ENCODE measurements around the gene ATP10B.

DNA sequence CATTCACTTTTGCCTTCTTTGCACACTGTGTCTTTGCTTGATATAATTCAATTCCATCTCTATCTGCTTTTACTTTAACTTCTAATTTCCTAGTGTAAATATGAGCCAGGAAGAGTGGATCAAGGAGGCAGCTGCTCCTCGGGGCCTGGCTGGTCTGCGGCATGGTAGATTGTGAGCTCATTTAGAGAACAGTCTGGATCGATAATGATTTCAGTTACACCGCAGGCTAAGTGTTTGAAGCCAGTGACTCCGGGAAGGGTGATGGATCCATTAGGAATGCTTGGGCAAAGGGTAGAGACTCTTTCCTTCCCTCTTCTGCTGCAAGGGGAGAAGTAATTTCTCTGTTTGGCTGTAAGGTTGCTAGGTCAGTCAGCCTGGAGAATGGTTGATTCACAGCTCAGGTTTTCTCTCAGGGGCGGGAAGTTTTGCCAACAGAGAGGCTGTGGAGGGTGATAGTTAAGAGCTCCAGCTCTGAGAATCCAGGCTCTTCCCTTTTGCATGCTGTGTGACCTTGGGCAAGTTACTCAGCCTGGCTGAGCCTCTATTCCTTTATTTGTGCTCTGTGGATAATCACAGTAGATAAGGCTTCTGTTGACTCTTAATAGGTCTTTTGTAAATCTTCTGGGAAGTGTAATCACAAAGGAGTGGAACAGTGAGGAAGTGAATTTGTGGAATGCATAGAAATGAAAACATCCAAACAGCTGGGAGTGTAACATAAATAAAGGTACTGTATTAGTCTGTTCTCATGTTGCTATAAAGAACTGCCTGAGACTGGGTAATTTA is 331.2 kb downstream of the ATP10B start:
- no peak for TF ChIP-seq ZNF629 (tag by site-specific recombination; IDR thresholded peaks at IDR 0.05)
- no peak for TF ChIP-seq CTCF (tag by site-specific recombination; IDR thresholded peaks at IDR 0.05)
- TF ChIP-seq YY1 (tag by site-specific recombination; IDR thresholded peaks at IDR 0.05) = no peak
- TF ChIP-seq ZNF121 (tag by site-specific recombination; IDR thresholded peaks at IDR 0.05) = no peak
- no peak for TF ChIP-seq SCRT2 (tag by site-specific recombination; IDR thresholded peaks at IDR 0.05)
- no peak for TF ChIP-seq HOXA7 (CRISPR knock-in tag; IDR thresholded peaks at IDR 0.05; ENCODE audit: borderline replicate concordance)
- TF ChIP-seq ZNF341 (tag by site-specific recombination; IDR thresholded peaks at IDR 0.05; ENCODE audit: low read depth) = no peak
- TF ChIP-seq HOXC10 (CRISPR knock-in tag; IDR thresholded peaks at IDR 0.05) = no peak
- no peak for TF ChIP-seq ZNF292 (tag by site-specific recombination; IDR thresholded peaks at IDR 0.05; ENCODE audit: borderline replicate concordance, low read depth)
- TF ChIP-seq, protein P1, sequence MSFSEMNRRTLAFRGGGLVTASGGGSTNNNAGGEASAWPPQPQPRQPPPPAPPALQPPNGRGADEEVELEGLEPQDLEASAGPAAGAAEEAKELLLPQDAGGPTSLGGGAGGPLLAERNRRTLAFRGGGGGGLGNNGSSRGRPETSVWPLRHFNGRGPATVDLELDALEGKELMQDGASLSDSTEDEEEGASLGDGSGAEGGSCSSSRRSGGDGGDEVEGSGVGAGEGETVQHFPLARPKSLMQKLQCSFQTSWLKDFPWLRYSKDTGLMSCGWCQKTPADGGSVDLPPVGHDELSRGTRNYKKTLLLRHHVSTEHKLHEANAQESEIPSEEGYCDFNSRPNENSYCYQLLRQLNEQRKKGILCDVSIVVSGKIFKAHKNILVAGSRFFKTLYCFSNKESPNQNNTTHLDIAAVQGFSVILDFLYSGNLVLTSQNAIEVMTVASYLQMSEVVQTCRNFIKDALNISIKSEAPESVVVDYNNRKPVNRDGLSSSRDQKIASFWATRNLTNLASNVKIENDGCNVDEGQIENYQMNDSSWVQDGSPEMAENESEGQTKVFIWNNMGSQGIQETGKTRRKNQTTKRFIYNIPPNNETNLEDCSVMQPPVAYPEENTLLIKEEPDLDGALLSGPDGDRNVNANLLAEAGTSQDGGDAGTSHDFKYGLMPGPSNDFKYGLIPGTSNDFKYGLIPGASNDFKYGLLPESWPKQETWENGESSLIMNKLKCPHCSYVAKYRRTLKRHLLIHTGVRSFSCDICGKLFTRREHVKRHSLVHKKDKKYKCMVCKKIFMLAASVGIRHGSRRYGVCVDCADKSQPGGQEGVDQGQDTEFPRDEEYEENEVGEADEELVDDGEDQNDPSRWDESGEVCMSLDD (tag by site-specific recombination; IDR thresholded peaks at IDR 0.05) = no peak

Data from HEK293 (cell line).